HFFc6 (cell line): ENCODE measurements around the gene GALNTL6. TPM values are rescaled to one million over a fixed set of nuclear protein-coding genes. Genes with fewer than 3 reads are reported as not detected.

Experiments
- DNase-seq: peaks from one replicate; pipeline ENCODE4 v3.0.0-alpha.2; 2018
- H3K27ac Mint-ChIP-seq: 2 replicates; pipeline ENCODE4 v1.8.0; 2020; ENCODE audit warnings: mild to moderate bottlenecking, mixed read lengths
- H3K27me3 Mint-ChIP-seq: 2 replicates; pipeline ENCODE4 v1.8.0; 2021; ENCODE audit warnings: mild to moderate bottlenecking, moderate library complexity, mixed read lengths; ENCODE audit not compliant: insufficient read depth
- H3K36me3 Mint-ChIP-seq: 2 replicates; pipeline ENCODE4 v1.8.0; 2021; ENCODE audit warnings: low read depth, mixed read lengths
- H3K4me1 Mint-ChIP-seq: 2 replicates; pipeline ENCODE4 v1.8.0; 2020; ENCODE audit warnings: low read depth, mixed read lengths
- H3K4me3 Mint-ChIP-seq: 2 replicates; pipeline ENCODE4 v1.8.0; 2020; ENCODE audit warnings: mild to moderate bottlenecking, moderate library complexity, mixed read lengths
- H3K9me3 Mint-ChIP-seq: 2 replicates; pipeline ENCODE4 v1.8.0; 2020; ENCODE audit warnings: mild to moderate bottlenecking, mixed read lengths
- CTCF ChIP-seq: fragments of 200-600 bp; sonication (generic); IDR thresholded peaks from 2 replicates; pipeline ENCODE4 v1.5.0; 2021; ENCODE audit warnings: antibody characterized with exemption, mild to moderate bottlenecking
- total RNA-seq, 6 experiments: library from RNA; stranded (reverse); fragmentation: NEBNext Ultra II Directional; extraction: Animal tissue kit (Norgen Biotek cat#: 25700); gene quantifications; 2 replicates in 1 of 6; 3 replicates in 5 of 6; pipeline ENCODE4 v1.2.3, GENCODE V29; 2021

GALNTL6 gene
- total RNA-seq, 6 experiments from 2014 or later = 0.07 TPM; not detected in 5

GRCh38 chr4:172780566-172781081 lies 967.4 kb downstream of the GALNTL6 start:
- no peaks in the 10 kb centered on the region; the same call in none of the 2 replicates for H3K27me3 Mint-ChIP-seq
- no peak overlapping the region for H3K4me3 Mint-ChIP-seq
- H3K36me3 Mint-ChIP-seq = no peaks in the 10 kb centered on the region
- H3K9me3 Mint-ChIP-seq = peaks cover 10% of the 10 kb centered on the region; the same call in 1 of the 2 replicates
- H3K27ac Mint-ChIP-seq = no peak overlapping the region
- no peak for TF ChIP-seq CTCF
- DNase-seq = no peak
- H3K4me1 Mint-ChIP-seq = peaks cover 4% of the 10 kb centered on the region; the same call in 1 of the 2 replicates

GRCh38 chr4:172785613-172786012 lies 972.4 kb downstream of the GALNTL6 start:
- TF ChIP-seq CTCF = no peak
- H3K4me3 Mint-ChIP-seq = no peak overlapping the region
- H3K27ac Mint-ChIP-seq = no peak overlapping the region
- peaks cover 2% of the 10 kb centered on the region; the same call in 1 of the 2 replicates for H3K27me3 Mint-ChIP-seq
- no peak for DNase-seq
- no peaks in the 10 kb centered on the region; the same call in 1 of the 2 replicates for H3K9me3 Mint-ChIP-seq
- H3K4me1 Mint-ChIP-seq = peaks cover 13% of the 10 kb centered on the region; the same call in 1 of the 2 replicates
- H3K36me3 Mint-ChIP-seq = no peaks in the 10 kb centered on the region

- TF ChIP-seq CTCF = no peak
Measured at GRCh38 chr4:172786039-172786792, 973.0 kb downstream of the GALNTL6 start.

GRCh38 chr4:172787111-172787510 lies 973.9 kb downstream of the GALNTL6 start:
- Mint-ChIP-seq H3K4me3 (no peak overlapping the region), H3K9me3 (peaks cover 3% of the 10 kb centered on the region; the same call in 1 of the 2 replicates), H3K27ac (no peak overlapping the region), H3K27me3 (peaks cover 2% of the 10 kb centered on the region; the same call in 1 of the 2 replicates), H3K4me1 (peaks cover 13% of the 10 kb centered on the region; the same call in 1 of the 2 replicates), H3K36me3 (no peaks in the 10 kb centered on the region)
- no peak for TF ChIP-seq CTCF
- no peak for DNase-seq

More at GRCh38 chr4:172786039-172786792, 973.0 kb downstream of the GALNTL6 start:
- peaks cover 13% of the 10 kb centered on the region; the same call in 1 of the 2 replicates for H3K4me1 Mint-ChIP-seq
- DNase-seq = no peak
- H3K9me3 Mint-ChIP-seq = peaks cover 3% of the 10 kb centered on the region; the same call in 1 of the 2 replicates
- peaks cover 2% of the 10 kb centered on the region; the same call in 1 of the 2 replicates for H3K27me3 Mint-ChIP-seq
- no peak overlapping the region for H3K27ac Mint-ChIP-seq
- H3K4me3 Mint-ChIP-seq = no peak overlapping the region; the same call in 1 of the 2 replicates
- no peaks in the 10 kb centered on the region for H3K36me3 Mint-ChIP-seq

GRCh38 chr4:172791841-172792240 lies 978.6 kb downstream of the GALNTL6 start:
- Mint-ChIP-seq H3K4me3 (no peak overlapping the region), H3K4me1 (no peaks in the 10 kb centered on the region), H3K27ac (no peak overlapping the region), H3K36me3 (no peaks in the 10 kb centered on the region), H3K9me3 (peaks cover 3% of the 10 kb centered on the region; the same call in 1 of the 2 replicates), H3K27me3 (peaks cover 2% of the 10 kb centered on the region; the same call in 1 of the 2 replicates)
- no peak for DNase-seq
- TF ChIP-seq CTCF = no peak
